ENCODE results near the gene PTPRU.

GRCh38 chr1:29299446-29299845 is 63.1 kb downstream of the PTPRU start:
- TF ChIP-seq CTCF (IDR thresholded peaks at IDR 0.05; ENCODE audit: low read depth, low read length, missing input control): no peak
- TF ChIP-seq RAD21 (IDR thresholded peaks at IDR 0.05): no peak
- no peak for TF ChIP-seq JUND (IDR thresholded peaks at IDR 0.05)
- TF ChIP-seq REST (IDR thresholded peaks at IDR 0.05): no peak
- TF ChIP-seq ZBTB33 (IDR thresholded peaks at IDR 0.05): no peak
- no peak for TF ChIP-seq MAX (IDR thresholded peaks at IDR 0.05)
